Measurements from ENCODE around the gene SP5. TPM values are rescaled to one million over a fixed set of nuclear protein-coding genes. Genes with fewer than 3 reads are reported as not detected.

Gene SP5
- total RNA-seq, 1 experiment from 2014 or later, result 0.64 TPM

- TF ChIP-seq TCF7L2 (IDR thresholded peaks at IDR 0.05; ENCODE audit: low read depth, low read length) (peak; percentile 68), SIN3A (IDR thresholded peaks at IDR 0.05; ENCODE audit: borderline replicate concordance, insufficient read depth, low read depth, low read length) (no peak)
- ATAC-seq (no peak), DNase-seq (ENCODE audit: low read depth, low spot score) (no peak)
- CTCF ChIA-PET, result no interaction called here
- Histone ChIP-seq H3K27me3 (ENCODE audit: control insufficient read depth, insufficient read depth, low read length) (peaks cover 9% of the 10 kb centered on the region), H3K9me3 (ENCODE audit: control insufficient read depth, insufficient read depth, low read depth, low read length) (no peaks in the 10 kb centered on the region), H3K4me1 (ENCODE audit: control insufficient read depth, insufficient read depth, low read length) (peaks cover 12% of the 10 kb centered on the region), H3K27ac (ENCODE audit: low read length) (no peak overlapping the region), H3K4me3 (ENCODE audit: low read depth in 2 of 2, low read length in 2 of 2) (peak overlapping the region; percentile 15 to 27; a peak in 3 of 4 replicates), H3K36me3 (ENCODE audit: control insufficient read depth, insufficient read depth, low read length) (no peaks in the 10 kb centered on the region; the same call in 1 of the 2 replicates)
- BruUV-seq (replicated peaks), result no TSS peak
- POLR2A ChIA-PET, result no interaction called here
- intact Hi-C loops (cut with micrococcal nuclease; ENCODE audit: unreplicated experiment), result loop anchor here (10.0 kb wide), 1 partner anchor 103 kb away; the partner anchor contains the start of gene GAD1
- in situ Hi-C loops (cut with HindIII; ENCODE audit: low pct_unique_long_range_greater_than_20kb, low sequenced_read_pairs), result no loop called here
Measured at GRCh38 chr2:170711774-170712652, 3.1 kb upstream of the SP5 start.

- H3K27me3 ChIP-seq (ENCODE audit: control insufficient read depth, insufficient read depth, low read length), result peaks cover 9% of the 10 kb centered on the region
- no peaks in the 10 kb centered on the region for H3K9me3 ChIP-seq (ENCODE audit: control insufficient read depth, insufficient read depth, low read depth, low read length)
- no peak for DNase-seq (ENCODE audit: low read depth, low spot score)
- H3K4me3 ChIP-seq (ENCODE audit: low read depth in 2 of 2, low read length in 2 of 2), result no peak overlapping the region
- no peak overlapping the region for H3K27ac ChIP-seq (ENCODE audit: low read length)
- peaks cover 12% of the 10 kb centered on the region for H3K4me1 ChIP-seq (ENCODE audit: control insufficient read depth, insufficient read depth, low read length)
- POLR2A ChIA-PET, result no interaction called here
- no peaks in the 10 kb centered on the region; the same call in 1 of the 2 replicates for H3K36me3 ChIP-seq (ENCODE audit: control insufficient read depth, insufficient read depth, low read length)
- CTCF ChIA-PET, result no interaction called here
- in situ Hi-C loops (cut with HindIII; ENCODE audit: low pct_unique_long_range_greater_than_20kb, low sequenced_read_pairs) (no loop called here), intact Hi-C loops (cut with micrococcal nuclease; ENCODE audit: unreplicated experiment) (loop anchor here (10.0 kb wide), 1 partner anchor 102 kb away; the partner anchor contains the start of gene GAD1)
- BruUV-seq (replicated peaks), result no TSS peak
- TF ChIP-seq REST (IDR thresholded peaks at IDR 0.05; ENCODE audit: insufficient read depth in 1 of 2, low read depth in 2 of 2, low read length in 1 of 2) (no peak), SIN3A (IDR thresholded peaks at IDR 0.05; ENCODE audit: borderline replicate concordance, insufficient read depth, low read depth, low read length) (no peak), POLR2AphosphoS5 (IDR thresholded peaks at IDR 0.05; ENCODE audit: low read depth, low read length) (no peak), TCF7L2 (IDR thresholded peaks at IDR 0.05; ENCODE audit: low read depth, low read length) (no peak), CTCF (IDR thresholded peaks at IDR 0.05) (no peak)
- no peak for ATAC-seq
Measured at GRCh38 chr2:170712653-170713542, 2.2 kb upstream of the SP5 start.

All from Panc1 (cell line).